K562 treated with DMSO at 1 percent for 4 hours (cell line): ENCODE results near the gene FKBP3. TPM values are rescaled to one million over a fixed set of nuclear protein-coding genes. Genes with fewer than 3 reads are reported as not detected.

Experiments used
- total RNA-seq: library from RNA; unstranded; fragments of 300-600 nt; gene quantifications from 2 replicates; pipeline ENCODE4 v1.2.3, GENCODE V29; 2022; ENCODE audit not compliant: insufficient read depth

Gene FKBP3
- total RNA-seq = 59.3 and 62.6 TPM in 2 replicates

DNA sequence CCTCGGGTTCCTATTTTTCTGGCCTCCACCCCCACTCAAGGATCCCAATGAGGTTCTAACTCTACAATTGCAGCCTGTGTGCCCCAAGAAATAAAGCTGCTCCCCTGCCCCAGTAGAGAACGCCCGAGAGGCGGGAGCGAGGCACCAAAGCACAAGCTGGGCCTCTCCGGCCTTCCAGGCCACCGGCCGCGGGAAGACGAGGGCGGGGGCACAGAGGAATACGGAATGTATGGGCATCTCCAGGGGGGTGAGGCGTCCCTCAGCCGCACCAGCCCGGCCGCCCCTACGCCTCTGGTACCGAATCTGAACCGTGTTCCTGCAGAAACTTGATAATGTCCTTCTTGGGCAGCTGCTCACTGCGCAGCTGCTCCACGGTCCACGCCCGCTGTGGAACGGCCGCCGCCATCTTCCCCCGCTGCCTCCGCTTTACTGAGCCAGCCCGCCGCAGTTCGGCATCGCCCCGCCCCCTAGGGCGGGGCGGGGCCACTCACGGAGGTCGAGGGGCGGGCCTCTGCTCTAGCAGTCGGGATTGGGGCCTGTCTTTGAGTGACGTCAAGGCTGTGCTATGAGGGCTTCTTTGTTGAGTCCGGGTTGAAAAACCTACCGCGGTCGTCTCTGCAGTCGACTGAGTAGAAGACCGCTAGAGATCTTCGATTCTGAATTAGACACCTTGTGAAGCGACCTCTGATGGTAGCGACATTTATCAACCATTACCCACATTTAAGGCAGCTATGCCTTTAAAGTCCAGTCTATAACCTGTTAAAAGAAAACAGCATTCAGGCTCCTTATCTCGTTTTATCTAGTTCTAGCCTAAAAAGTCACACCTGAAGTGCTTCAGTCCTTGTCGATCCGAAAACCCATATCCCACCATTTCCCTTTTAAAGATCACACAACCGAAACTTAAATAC is at the start of gene FKBP3:
TSS of gene FKBP3 (minus strand) at position 431 of the 908 bp plus-strand sequence. CDS start at position 406, 25 bp downstream.

GRCh38 chr14:45135659-45136395 is 1.5 kb upstream of the FKBP3 start, which contains the start of gene FANCM:
Gene FANCM, plus strand, starts transcription at chr14:45135930. Its CDS starts 102 bp downstream, at chr14:45136032.

GRCh38 chr14:45083976-45084722 is 50.1 kb downstream of the FKBP3 start, which contains the start of gene PRPF39:
Gene PRPF39, plus strand, starts transcription at chr14:45084116. Its CDS starts 11,124 bp downstream, at chr14:45095240.

Other genes with a start within 250 kb of the FKBP3 start
- gene KLHL28, start 172.5 kb downstream of the FKBP3 start, total RNA-seq = 4.0 and 4.3 TPM in 2 replicates
- gene TOGARAM1, start 172.3 kb downstream of the FKBP3 start, total RNA-seq = 1.2 and 2.4 TPM in 2 replicates
- gene PRPF39, start 50.4 kb downstream of the FKBP3 start, total RNA-seq = 5.0 and 6.2 TPM in 2 replicates
- 2.8 and 5.1 TPM in 2 replicates for gene FANCM, start 1.4 kb upstream of the FKBP3 start, total RNA-seq
- gene MIS18BP1, start 118.7 kb upstream of the FKBP3 start, total RNA-seq = 10.4 and 11.3 TPM in 2 replicates